IMR-90 (cell line): ENCODE data around the gene MYEF2. TPM values are rescaled to one million over a fixed set of nuclear protein-coding genes. Genes with fewer than 3 reads are reported as not detected.

Experiments used
- ATAC-seq: fragments of 200-7000 bp; cut with Tn5 transposase; 2 replicates; pipeline ENCODE4 v1.9.1; 2020; ENCODE audit warnings: low read depth, mild to moderate bottlenecking, moderate library complexity
- BruUV-seq: library from RNA; stranded (reverse); fragments of 400-500 nt; replicated peaks from 2 replicates; lab custom pipeline; 2021; lab: Mats Ljungman, UMichigan
- CTCF ChIA-PET: fragments of 300-600 bp; formaldehyde crosslinking; extraction: SDS; loops from one replicate; lab custom pipeline; 2021; ENCODE audit warnings: antibody characterized with exemption; lab: Yijun Ruan, JAX
- POLR2A ChIA-PET: fragments of 300-600 bp; sonication (Branson Sonifier 250); formaldehyde crosslinking; loops from one replicate; lab custom pipeline; 2022; ENCODE audit warnings: antibody characterized with exemption; ENCODE audit not compliant: unreplicated experiment; lab: Charles Lee
- DNase-seq: peaks from one replicate; pipeline ENCODE4 v3.0.0; 2013
- H2AFZ ChIP-seq: replicated peaks from 2 replicates; pipeline ENCODE3; 2013; ENCODE audit warnings: low read length, mild to moderate bottlenecking; ENCODE audit not compliant: poor library complexity
- H2AK5ac ChIP-seq: 2 replicates; pipeline ENCODE4 v1.6.1; 2013; ENCODE audit warnings: low read depth, low read length, inconsistent platforms
- H2AK9ac ChIP-seq: replicated peaks from 2 replicates; pipeline ENCODE3; 2013; ENCODE audit warnings: mild to moderate bottlenecking, low read depth, low read length, moderate library complexity; ENCODE audit not compliant: poor library complexity
- H2BK120ac ChIP-seq: 2 replicates; pipeline ENCODE4 v1.6.1; 2013; ENCODE audit warnings: low read depth, low read length, inconsistent platforms
- H2BK15ac ChIP-seq: 3 replicates; pipeline ENCODE4 v1.6.1; 2013; ENCODE audit warnings: low read depth, low read length, inconsistent platforms
- H2BK20ac ChIP-seq: 2 replicates; pipeline ENCODE4 v1.6.1; 2013; ENCODE audit warnings: low read depth, mild to moderate bottlenecking, inconsistent platforms, low read length, moderate library complexity
- H2BK5ac ChIP-seq: 2 replicates; pipeline ENCODE4 v1.6.1; 2013; ENCODE audit warnings: mild to moderate bottlenecking, low read depth, low read length, inconsistent platforms; ENCODE audit not compliant: poor library complexity, severe bottlenecking
- H3K14ac ChIP-seq: replicated peaks from 2 replicates; pipeline ENCODE4 v1.6.1; 2013; ENCODE audit warnings: low read depth, low read length, inconsistent platforms
- H3K18ac ChIP-seq: 2 replicates; pipeline ENCODE4 v1.6.1; 2013; ENCODE audit warnings: low read depth, low read length, control low read depth
- H3K23ac ChIP-seq: 2 replicates; pipeline ENCODE4 v1.6.1; 2013; ENCODE audit warnings: low read depth, low read length, inconsistent platforms
- H3K27ac ChIP-seq: 2 replicates; pipeline ENCODE4 v1.5.1; 2013; ENCODE audit warnings: mild to moderate bottlenecking, control low read depth, low read length; ENCODE audit not compliant: insufficient read depth
- H3K27me3 ChIP-seq: 2 replicates; pipeline ENCODE4 v1.6.1; 2013; ENCODE audit warnings: low read length; ENCODE audit not compliant: control insufficient read depth, insufficient read depth
- H3K36me3 ChIP-seq: 2 replicates; pipeline ENCODE4 v1.6.1; 2013; ENCODE audit warnings: low read length, mixed read lengths; ENCODE audit not compliant: control insufficient read depth, insufficient read depth
- H3K4ac ChIP-seq: 2 replicates; pipeline ENCODE4 v1.6.1; 2013; ENCODE audit warnings: low read depth, low read length, inconsistent platforms
- H3K4me1 ChIP-seq: 2 replicates; pipeline ENCODE4 v1.6.1; 2013; ENCODE audit warnings: low read length, mixed read lengths; ENCODE audit not compliant: control insufficient read depth, insufficient read depth
- H3K4me2 ChIP-seq: 2 replicates; pipeline ENCODE4 v1.6.1; 2013; ENCODE audit warnings: low read depth, mild to moderate bottlenecking, control low read depth, low read length, moderate library complexity
- H3K4me3 ChIP-seq: 2 replicates; pipeline ENCODE4 v1.5.1; 2013; ENCODE audit warnings: low read depth, mild to moderate bottlenecking, control low read depth, low read length, moderate library complexity; ENCODE audit not compliant: insufficient read depth
- H3K56ac ChIP-seq: 2 replicates; pipeline ENCODE4 v1.6.1; 2013; ENCODE audit warnings: low read length, inconsistent platforms; ENCODE audit not compliant: insufficient read depth; ENCODE audit errors: extremely low read depth
- H3K79me1 ChIP-seq, 2 experiments: 2 replicates each; pipeline ENCODE4 v1.6.1; 2013; ENCODE audit warnings: low read length in 2 of 2, inconsistent platforms in 1 of 2, low read depth in 1 of 2
- H3K9ac ChIP-seq: 2 replicates; pipeline ENCODE4 v1.6.1; 2013; ENCODE audit warnings: low read depth, low read length, control low read depth
- H3K9me1 ChIP-seq: 2 replicates; pipeline ENCODE4 v1.6.1; 2013; ENCODE audit warnings: low read length, inconsistent platforms; ENCODE audit not compliant: insufficient read depth
- H3K9me3 ChIP-seq: 2 replicates; pipeline ENCODE4 v1.6.1; 2013; ENCODE audit warnings: low read length; ENCODE audit not compliant: control insufficient read depth, insufficient read depth
- H4K20me1 ChIP-seq: 2 replicates; pipeline ENCODE4 v1.6.1; 2013; ENCODE audit warnings: low read length, inconsistent platforms; ENCODE audit not compliant: insufficient read depth
- H4K5ac ChIP-seq: 2 replicates; pipeline ENCODE4 v1.6.1; 2013; ENCODE audit warnings: mild to moderate bottlenecking, low read depth, low read length, control low read depth
- H4K8ac ChIP-seq, 2 experiments: 2 replicates each; pipeline ENCODE4 v1.6.1; 2013; ENCODE audit warnings: low read depth in 2 of 2, low read length in 2 of 2, control low read depth in 1 of 2, inconsistent platforms in 1 of 2
- H4K91ac ChIP-seq: 2 replicates; pipeline ENCODE4 v1.6.1; 2013; ENCODE audit warnings: low read depth, low read length, inconsistent platforms; ENCODE audit not compliant: insufficient read depth
- BHLHE40 ChIP-seq: fragments of 150-350 bp; IDR thresholded peaks from 2 replicates; pipeline ENCODE4 v1.6.1; 2016; ENCODE audit warnings: mild to moderate bottlenecking, low read depth, low read length
- CEBPB ChIP-seq: IDR thresholded peaks from 2 replicates; pipeline ENCODE4 v1.6.1; 2012; ENCODE audit warnings: low read depth, low read length, improper control_type of control experiment
- CHD1 ChIP-seq: IDR thresholded peaks from 2 replicates; pipeline ENCODE4 v1.6.1; 2012; ENCODE audit warnings: low read depth, low read length, improper control_type of control experiment
- FOS ChIP-seq: fragments of 150-350 bp; IDR thresholded peaks from 2 replicates; pipeline ENCODE4 v1.6.1; 2016; ENCODE audit warnings: low read depth, low read length
- MAZ ChIP-seq: IDR thresholded peaks from 2 replicates; pipeline ENCODE4 v1.6.1; 2012; ENCODE audit warnings: low read depth, mild to moderate bottlenecking, low read length, improper control_type of control experiment, moderate library complexity, borderline replicate concordance
- MXI1 ChIP-seq: IDR thresholded peaks from 2 replicates; pipeline ENCODE4 v1.6.1; 2012; ENCODE audit warnings: low read depth, mild to moderate bottlenecking, low read length, moderate library complexity, borderline replicate concordance
- POLR2A ChIP-seq: IDR thresholded peaks from 2 replicates; pipeline ENCODE4 v1.6.1; 2012; ENCODE audit warnings: mild to moderate bottlenecking, low read depth, low read length
- RAD21 ChIP-seq: IDR thresholded peaks from 2 replicates; pipeline ENCODE4 v1.6.1; 2012; ENCODE audit warnings: low read length, improper control_type of control experiment
- RFX5 ChIP-seq: IDR thresholded peaks from 2 replicates; pipeline ENCODE4 v1.8.0; 2012; ENCODE audit warnings: low read depth, mild to moderate bottlenecking, low read length, moderate library complexity
- SMC3 ChIP-seq: fragments of 150-350 bp; IDR thresholded peaks from 2 replicates; pipeline ENCODE4 v1.6.1; 2016; ENCODE audit warnings: low read depth, mild to moderate bottlenecking, antibody characterized with exemption, low read length, moderate library complexity
- USF2 ChIP-seq: fragments of 150-350 bp; IDR thresholded peaks from 2 replicates; pipeline ENCODE4 v1.6.1; 2017; ENCODE audit warnings: mild to moderate bottlenecking, antibody characterized with exemption, low read length, low read depth
- WGBS, 2 experiments: methylation state at CpG; one replicate each; pipeline versions ENCODE4 v1.1.5 to v1.1.7; 2013; ENCODE audit warnings: missing lambda C conversion rate in 2 of 2; ENCODE audit not compliant: insufficient read length in 1 of 2; ENCODE audit errors: extremely low coverage in 2 of 2; 5-methylcytosine and 5-hydroxymethylcytosine counted together
- dilution Hi-C: fragments of 300-500 bp; cut with HindIII; formaldehyde crosslinking; loops from one replicate; pipeline ENCODE4 v1.14.3; 2018; ENCODE audit warnings: low sequenced_read_pairs; ENCODE audit not compliant: unreplicated experiment
- in situ Hi-C: fragments of 300-500 bp; cut with MboI; formaldehyde crosslinking; loops from 3 replicates; pipeline ENCODE4 v1.14.3; 2019; ENCODE audit warnings: low sequenced_read_pairs, inconsistent platforms, mixed read lengths
- intact Hi-C: fragments of 100-400 bp; cut with micrococcal nuclease; formaldehyde crosslinking; loops from 2 replicates; pipeline ENCODE4 v1.10.0; 2022
- polyA plus RNA-seq, 3 experiments: library from polyadenylated mRNA; depleted of rRNA; stranded (reverse); fragments of >200 nt; gene quantifications; 2 replicates each; pipeline ENCODE4 v1.2.3, GENCODE V29; 2012; ENCODE audit warnings: low replicate concordance in 1 of 3
- total RNA-seq: library from RNA; depleted of rRNA; stranded (reverse); fragments of >200 nt; gene quantifications from 2 replicates; pipeline ENCODE4 v1.2.3, GENCODE V29; 2012
- TF ChIP-seq, protein P1 (sequence below): fragments of 150-350 bp; IDR thresholded peaks from 2 replicates; pipeline ENCODE4 v1.6.1; 2016; ENCODE audit warnings: low read depth, mild to moderate bottlenecking, low read length, moderate library complexity, borderline replicate concordance

Gene MYEF2
- total and polyA plus RNA-seq, 2 of the 4 experiments (the other 2 are of a cell fraction) = 4.5 to 5.8 TPM

- H4K91ac ChIP-seq = no peak overlapping the region
- H2AK9ac ChIP-seq = no peak overlapping the region
- no peaks in the 10 kb centered on the region for H3K79me1 ChIP-seq
- no peak for TF ChIP-seq FOS
- TF ChIP-seq BHLHE40 = no peak
- TF ChIP-seq MXI1 = no peak
- TF ChIP-seq MAZ = no peak
- no peak for TF ChIP-seq SMC3
- TF ChIP-seq POLR2A = no peak
- TF ChIP-seq RFX5 = no peak
- TF ChIP-seq, protein P1, sequence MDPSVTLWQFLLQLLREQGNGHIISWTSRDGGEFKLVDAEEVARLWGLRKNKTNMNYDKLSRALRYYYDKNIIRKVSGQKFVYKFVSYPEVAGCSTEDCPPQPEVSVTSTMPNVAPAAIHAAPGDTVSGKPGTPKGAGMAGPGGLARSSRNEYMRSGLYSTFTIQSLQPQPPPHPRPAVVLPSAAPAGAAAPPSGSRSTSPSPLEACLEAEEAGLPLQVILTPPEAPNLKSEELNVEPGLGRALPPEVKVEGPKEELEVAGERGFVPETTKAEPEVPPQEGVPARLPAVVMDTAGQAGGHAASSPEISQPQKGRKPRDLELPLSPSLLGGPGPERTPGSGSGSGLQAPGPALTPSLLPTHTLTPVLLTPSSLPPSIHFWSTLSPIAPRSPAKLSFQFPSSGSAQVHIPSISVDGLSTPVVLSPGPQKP = no peak
- TF ChIP-seq CEBPB = no peak
- TF ChIP-seq RAD21 = no peak
- no peak for TF ChIP-seq CHD1
- no peak for TF ChIP-seq USF2
- BruUV-seq = no TSS peak
- no peak overlapping the region for H2BK5ac ChIP-seq
- CTCF ChIA-PET = no interaction called here
- H3K14ac ChIP-seq = no peak overlapping the region
- no peaks in the 10 kb centered on the region for H3K9me3 ChIP-seq
- intact Hi-C loops = no loop called here
- in situ Hi-C loops = no loop called here
- DNase-seq (no peak), ATAC-seq (no peak)
- POLR2A ChIA-PET = no interaction called here
- dilution Hi-C loops = no loop called here
- no peak overlapping the region for H2AK5ac ChIP-seq
- no peaks in the 10 kb centered on the region for H3K36me3 ChIP-seq
- H3K27me3 ChIP-seq = peaks cover 12% of the 10 kb centered on the region
- H3K27ac ChIP-seq = no peak overlapping the region
- no peak overlapping the region for H3K4me3 ChIP-seq
- no peak overlapping the region for H3K4ac ChIP-seq
- no peak overlapping the region for H3K9ac ChIP-seq
- no peak overlapping the region for H2BK15ac ChIP-seq
- H2BK120ac ChIP-seq = no peak overlapping the region
- H4K5ac ChIP-seq = no peak overlapping the region
- H3K56ac ChIP-seq = no peak overlapping the region
- no peak overlapping the region for H4K8ac ChIP-seq
- no peak overlapping the region for H3K23ac ChIP-seq
- no peaks in the 10 kb centered on the region for H3K9me1 ChIP-seq
- H3K4me2 ChIP-seq = no peak overlapping the region
- no peaks in the 10 kb centered on the region for H3K4me1 ChIP-seq
- H3K18ac ChIP-seq = no peak overlapping the region
- no CpG with 5 or more reads among the region's 2 CpGs for WGBS, 2 experiments
- H4K20me1 ChIP-seq = no peaks in the 10 kb centered on the region
- no peak overlapping the region for H2BK20ac ChIP-seq
- H2AFZ ChIP-seq = no peak overlapping the region
These were observed 88.0 kb downstream of the MYEF2 start for GRCh38 chr15:48090115-48090514.
